GM12878 (cell line): ENCODE data around the gene BRD2. TPM values are rescaled to one million over a fixed set of nuclear protein-coding genes. Genes with fewer than 3 reads are reported as not detected.

Source experiments
- BCL11A ChIP-seq: IDR thresholded peaks from 2 replicates; pipeline ENCODE4 v1.6.1; 2011; ENCODE audit warnings: low read depth, low read length
- BHLHE40 ChIP-seq, 2 experiments: fragments of 450-650 bp in 1 of 2; IDR thresholded peaks; 2 replicates each; pipeline ENCODE4 v1.6.1; 2011 to 2017; ENCODE audit warnings: low read depth in 2 of 2, borderline replicate concordance in 1 of 2, improper control_type of control experiment in 1 of 2, low read length in 1 of 2, mild to moderate bottlenecking in 1 of 2
- HCFC1 ChIP-seq: fragments of 150-350 bp; IDR thresholded peaks from 2 replicates; pipeline ENCODE4 v1.6.1; 2014; ENCODE audit warnings: low read length
- HDAC6 ChIP-seq: fragments of 200-600 bp; sonication (generic); IDR thresholded peaks from one replicate; pipeline ENCODE4 v1.8.0; 2017; ENCODE audit warnings: antibody characterized with exemption; ENCODE audit not compliant: unreplicated experiment
- KDM1A ChIP-seq: fragments of 200-600 bp; sonication (generic); IDR thresholded peaks from 2 replicates; pipeline ENCODE4 v1.6.1; 2016; ENCODE audit warnings: borderline replicate concordance
- NR2C1 ChIP-seq: fragments of 450-650 bp; IDR thresholded peaks from 2 replicates; pipeline ENCODE4 v1.6.1; 2017; ENCODE audit warnings: antibody characterized with exemption, mild to moderate bottlenecking, moderate library complexity
- RAD51 ChIP-seq: fragments of 450-650 bp; IDR thresholded peaks from 2 replicates; pipeline ENCODE4 v1.6.1; 2016; ENCODE audit warnings: moderate library complexity, mild to moderate bottlenecking, inconsistent platforms
- RBBP5 ChIP-seq: fragments of 200-600 bp; sonication (generic); conservative IDR thresholded peaks from 2 replicates; pipeline ENCODE4 v1.6.1; 2016
- SMAD1 ChIP-seq: fragments of 450-650 bp; IDR thresholded peaks from 2 replicates; pipeline ENCODE4 v1.6.1; 2018; ENCODE audit warnings: mild to moderate bottlenecking, low read depth; ENCODE audit not compliant: partially characterized antibody
- SPI1 ChIP-seq: IDR thresholded peaks from 2 replicates; pipeline ENCODE4 v1.6.1; 2011; ENCODE audit warnings: low read depth, mild to moderate bottlenecking, low read length, moderate library complexity, borderline replicate concordance; ENCODE audit not compliant: insufficient read depth
- SRF ChIP-seq, 2 experiments: IDR thresholded peaks; 2 replicates each; pipeline ENCODE4 v1.6.1; 2011; ENCODE audit warnings: low read depth in 2 of 2, low read length in 2 of 2, mild to moderate bottlenecking in 1 of 2, moderate library complexity in 1 of 2
- STAT3 ChIP-seq: IDR thresholded peaks from 2 replicates; pipeline ENCODE4 v1.6.1; 2011; ENCODE audit warnings: low read depth, low read length, improper control_type of control experiment
- TAF1 ChIP-seq: IDR thresholded peaks from 2 replicates; pipeline ENCODE4 v1.6.1; 2011; ENCODE audit warnings: mild to moderate bottlenecking, low read depth, low read length, borderline replicate concordance
- TBL1XR1 ChIP-seq: IDR thresholded peaks from 2 replicates; pipeline ENCODE4 v1.6.1; 2012; ENCODE audit warnings: low read depth, low read length, improper control_type of control experiment
- ZNF24 ChIP-seq: fragments of 450-650 bp; IDR thresholded peaks from 2 replicates; pipeline ENCODE4 v1.6.1; 2017; ENCODE audit warnings: antibody characterized with exemption, mild to moderate bottlenecking
- polyA plus RNA-seq, 11 experiments: library from polyadenylated mRNA; depleted of rRNA in 4 of 11; unstranded in 6 of 11; stranded (reverse) in 5 of 11; fragments of >200 nt; fragmentation: Nextera tagmentation in 4 of 11; fragmentation: Illumina TruSeq in 1 of 11; extraction: Ambion mirVana in 4 of 11; extraction: Trizol in 1 of 11; gene quantifications; 1 replicate in 1 of 11; 2 replicates in 10 of 11; pipeline versions ENCODE4 v1.2.1 to v1.2.3, GENCODE V29; 2011 to 2016; ENCODE audit warnings: inconsistent platforms in 2 of 11, missing spikeins in 2 of 11, low read depth in 1 of 11
- total RNA-seq, 4 experiments: library from RNA; depleted of rRNA in 3 of 4; stranded (reverse); fragments of >200 nt in 3 of 4; fragmentation: Illumina TruSeq in 1 of 4; extraction: Trizol in 1 of 4; gene quantifications; 2 replicates each; pipeline versions ENCODE4 v1.2.1 to v1.2.3, GENCODE V29; 2013 to 2021
- TF ChIP-seq, protein P1 (sequence below): fragments of 450-650 bp; formaldehyde crosslinking; IDR thresholded peaks from 2 replicates; pipeline ENCODE4 v1.5.0; 2022; ENCODE audit warnings: mild to moderate bottlenecking, missing genetic modification characterization
- TF ChIP-seq, protein P2 (sequence below): IDR thresholded peaks from 2 replicates; pipeline ENCODE4 v1.6.1; 2011; ENCODE audit warnings: low read depth, low read length, improper control_type of control experiment, borderline replicate concordance
- TF ChIP-seq, protein P3 (sequence below): IDR thresholded peaks from 2 replicates; pipeline ENCODE4 v1.6.1; 2012; ENCODE audit warnings: mild to moderate bottlenecking, low read depth, low read length
- TF ChIP-seq, protein P4 (sequence below): fragments of 450-650 bp; IDR thresholded peaks from 2 replicates; pipeline ENCODE4 v1.6.1; 2014; ENCODE audit warnings: mild to moderate bottlenecking
- TF ChIP-seq, protein P5 (sequence below): fragments of 150-350 bp; IDR thresholded peaks from 2 replicates; pipeline ENCODE4 v1.6.1; 2014; ENCODE audit warnings: mild to moderate bottlenecking, low read depth, low read length

Gene BRD2
- total and polyA plus RNA-seq, 10 of the 15 experiments (the other 5 are each of a cell fraction or from before 2014, with no cell fraction given) = 32.2 to 239 (median 139) TPM

DNA sequence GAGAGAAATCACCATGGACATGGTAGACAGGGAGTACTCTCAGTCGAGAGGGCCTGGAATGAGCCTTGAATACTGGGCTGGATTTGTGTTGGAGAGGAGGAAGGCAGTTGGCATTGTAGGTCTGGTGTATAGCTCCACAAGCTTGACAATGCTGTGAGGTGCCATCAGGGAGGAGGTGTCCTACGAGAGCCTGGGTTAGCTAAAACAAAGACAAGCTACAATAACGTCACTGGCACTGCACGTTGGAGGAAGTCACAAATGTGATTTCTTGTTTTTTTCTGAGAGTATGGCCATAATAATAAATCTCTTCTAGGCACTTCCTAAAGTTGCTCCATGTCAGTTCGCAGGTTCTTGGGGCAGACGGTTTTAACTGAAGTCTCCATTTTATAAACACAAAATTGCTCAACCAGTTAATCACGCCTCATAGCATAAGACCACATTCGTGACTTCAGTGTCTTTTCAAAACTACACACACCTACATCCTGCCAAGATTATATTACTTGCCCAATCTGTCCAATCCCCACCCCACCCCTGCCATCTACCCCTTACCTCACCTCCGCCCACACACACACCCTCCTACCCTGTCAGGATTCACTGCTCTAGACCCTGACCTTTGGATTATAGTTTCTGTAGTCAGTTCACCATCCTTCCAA, 23.2 kb upstream of the BRD2 start (continued):
- TF ChIP-seq, protein P1, sequence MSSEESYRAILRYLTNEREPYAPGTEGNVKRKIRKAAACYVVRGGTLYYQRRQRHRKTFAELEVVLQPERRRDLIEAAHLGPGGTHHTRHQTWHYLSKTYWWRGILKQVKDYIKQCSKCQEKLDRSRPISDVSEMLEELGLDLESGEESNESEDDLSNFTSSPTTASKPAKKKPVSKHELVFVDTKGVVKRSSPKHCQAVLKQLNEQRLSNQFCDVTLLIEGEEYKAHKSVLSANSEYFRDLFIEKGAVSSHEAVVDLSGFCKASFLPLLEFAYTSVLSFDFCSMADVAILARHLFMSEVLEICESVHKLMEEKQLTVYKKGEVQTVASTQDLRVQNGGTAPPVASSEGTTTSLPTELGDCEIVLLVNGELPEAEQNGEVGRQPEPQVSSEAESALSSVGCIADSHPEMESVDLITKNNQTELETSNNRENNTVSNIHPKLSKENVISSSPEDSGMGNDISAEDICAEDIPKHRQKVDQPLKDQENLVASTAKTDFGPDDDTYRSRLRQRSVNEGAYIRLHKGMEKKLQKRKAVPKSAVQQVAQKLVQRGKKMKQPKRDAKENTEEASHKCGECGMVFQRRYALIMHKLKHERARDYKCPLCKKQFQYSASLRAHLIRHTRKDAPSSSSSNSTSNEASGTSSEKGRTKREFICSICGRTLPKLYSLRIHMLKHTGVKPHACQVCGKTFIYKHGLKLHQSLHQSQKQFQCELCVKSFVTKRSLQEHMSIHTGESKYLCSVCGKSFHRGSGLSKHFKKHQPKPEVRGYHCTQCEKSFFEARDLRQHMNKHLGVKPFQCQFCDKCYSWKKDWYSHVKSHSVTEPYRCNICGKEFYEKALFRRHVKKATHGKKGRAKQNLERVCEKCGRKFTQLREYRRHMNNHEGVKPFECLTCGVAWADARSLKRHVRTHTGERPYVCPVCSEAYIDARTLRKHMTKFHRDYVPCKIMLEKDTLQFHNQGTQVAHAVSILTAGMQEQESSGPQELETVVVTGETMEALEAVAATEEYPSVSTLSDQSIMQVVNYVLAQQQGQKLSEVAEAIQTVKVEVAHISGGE (CRISPR knock-in tag) = no peak
- TF ChIP-seq SMAD1 = no peak
- no peak for TF ChIP-seq NR2C1
- no peak for TF ChIP-seq RBBP5
- TF ChIP-seq, protein P2, sequence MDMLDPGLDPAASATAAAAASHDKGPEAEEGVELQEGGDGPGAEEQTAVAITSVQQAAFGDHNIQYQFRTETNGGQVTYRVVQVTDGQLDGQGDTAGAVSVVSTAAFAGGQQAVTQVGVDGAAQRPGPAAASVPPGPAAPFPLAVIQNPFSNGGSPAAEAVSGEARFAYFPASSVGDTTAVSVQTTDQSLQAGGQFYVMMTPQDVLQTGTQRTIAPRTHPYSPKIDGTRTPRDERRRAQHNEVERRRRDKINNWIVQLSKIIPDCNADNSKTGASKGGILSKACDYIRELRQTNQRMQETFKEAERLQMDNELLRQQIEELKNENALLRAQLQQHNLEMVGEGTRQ = no peak
- TF ChIP-seq TBL1XR1 = 0 out of 2 replicates have a peak, but pooled peaks have one; percentile 10
- no peak for TF ChIP-seq SRF (IDR thresholded peaks at IDR 0.05; ENCODE audit: low read depth in 2 of 2, low read length in 2 of 2)
- TF ChIP-seq, protein P3, sequence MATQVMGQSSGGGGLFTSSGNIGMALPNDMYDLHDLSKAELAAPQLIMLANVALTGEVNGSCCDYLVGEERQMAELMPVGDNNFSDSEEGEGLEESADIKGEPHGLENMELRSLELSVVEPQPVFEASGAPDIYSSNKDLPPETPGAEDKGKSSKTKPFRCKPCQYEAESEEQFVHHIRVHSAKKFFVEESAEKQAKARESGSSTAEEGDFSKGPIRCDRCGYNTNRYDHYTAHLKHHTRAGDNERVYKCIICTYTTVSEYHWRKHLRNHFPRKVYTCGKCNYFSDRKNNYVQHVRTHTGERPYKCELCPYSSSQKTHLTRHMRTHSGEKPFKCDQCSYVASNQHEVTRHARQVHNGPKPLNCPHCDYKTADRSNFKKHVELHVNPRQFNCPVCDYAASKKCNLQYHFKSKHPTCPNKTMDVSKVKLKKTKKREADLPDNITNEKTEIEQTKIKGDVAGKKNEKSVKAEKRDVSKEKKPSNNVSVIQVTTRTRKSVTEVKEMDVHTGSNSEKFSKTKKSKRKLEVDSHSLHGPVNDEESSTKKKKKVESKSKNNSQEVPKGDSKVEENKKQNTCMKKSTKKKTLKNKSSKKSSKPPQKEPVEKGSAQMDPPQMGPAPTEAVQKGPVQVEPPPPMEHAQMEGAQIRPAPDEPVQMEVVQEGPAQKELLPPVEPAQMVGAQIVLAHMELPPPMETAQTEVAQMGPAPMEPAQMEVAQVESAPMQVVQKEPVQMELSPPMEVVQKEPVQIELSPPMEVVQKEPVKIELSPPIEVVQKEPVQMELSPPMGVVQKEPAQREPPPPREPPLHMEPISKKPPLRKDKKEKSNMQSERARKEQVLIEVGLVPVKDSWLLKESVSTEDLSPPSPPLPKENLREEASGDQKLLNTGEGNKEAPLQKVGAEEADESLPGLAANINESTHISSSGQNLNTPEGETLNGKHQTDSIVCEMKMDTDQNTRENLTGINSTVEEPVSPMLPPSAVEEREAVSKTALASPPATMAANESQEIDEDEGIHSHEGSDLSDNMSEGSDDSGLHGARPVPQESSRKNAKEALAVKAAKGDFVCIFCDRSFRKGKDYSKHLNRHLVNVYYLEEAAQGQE = 0 out of 2 replicates have a peak, but pooled peaks have one; percentile 30
- TF ChIP-seq STAT3 = no peak
- TF ChIP-seq SPI1 = peak; percentile 30; the same call in 1 of the 2 replicates
- no peak for TF ChIP-seq HDAC6
- no peak for TF ChIP-seq RAD51
- TF ChIP-seq HCFC1 = no peak
- TF ChIP-seq, protein P4, sequence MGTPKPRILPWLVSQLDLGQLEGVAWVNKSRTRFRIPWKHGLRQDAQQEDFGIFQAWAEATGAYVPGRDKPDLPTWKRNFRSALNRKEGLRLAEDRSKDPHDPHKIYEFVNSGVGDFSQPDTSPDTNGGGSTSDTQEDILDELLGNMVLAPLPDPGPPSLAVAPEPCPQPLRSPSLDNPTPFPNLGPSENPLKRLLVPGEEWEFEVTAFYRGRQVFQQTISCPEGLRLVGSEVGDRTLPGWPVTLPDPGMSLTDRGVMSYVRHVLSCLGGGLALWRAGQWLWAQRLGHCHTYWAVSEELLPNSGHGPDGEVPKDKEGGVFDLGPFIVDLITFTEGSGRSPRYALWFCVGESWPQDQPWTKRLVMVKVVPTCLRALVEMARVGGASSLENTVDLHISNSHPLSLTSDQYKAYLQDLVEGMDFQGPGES = no peak
- no peak for TF ChIP-seq KDM1A
- peak in 1 of 2 experiments; percentile 73; a peak in 2 of 4 replicates for TF ChIP-seq BHLHE40 (IDR thresholded peaks at IDR 0.05; ENCODE audit: borderline replicate concordance in 1 of 2, low read depth in 2 of 2, low read length in 1 of 2)
- 0 out of 2 replicates have a peak, but pooled peaks have one; percentile 47 for TF ChIP-seq BCL11A
- TF ChIP-seq TAF1 = peak; percentile 11; the same call in 1 of the 2 replicates
- TF ChIP-seq, protein P5, sequence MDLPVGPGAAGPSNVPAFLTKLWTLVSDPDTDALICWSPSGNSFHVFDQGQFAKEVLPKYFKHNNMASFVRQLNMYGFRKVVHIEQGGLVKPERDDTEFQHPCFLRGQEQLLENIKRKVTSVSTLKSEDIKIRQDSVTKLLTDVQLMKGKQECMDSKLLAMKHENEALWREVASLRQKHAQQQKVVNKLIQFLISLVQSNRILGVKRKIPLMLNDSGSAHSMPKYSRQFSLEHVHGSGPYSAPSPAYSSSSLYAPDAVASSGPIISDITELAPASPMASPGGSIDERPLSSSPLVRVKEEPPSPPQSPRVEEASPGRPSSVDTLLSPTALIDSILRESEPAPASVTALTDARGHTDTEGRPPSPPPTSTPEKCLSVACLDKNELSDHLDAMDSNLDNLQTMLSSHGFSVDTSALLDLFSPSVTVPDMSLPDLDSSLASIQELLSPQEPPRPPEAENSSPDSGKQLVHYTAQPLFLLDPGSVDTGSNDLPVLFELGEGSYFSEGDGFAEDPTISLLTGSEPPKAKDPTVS = no peak
- TF ChIP-seq ZNF24 = no peak
